ENCODE measurements around the gene ZMYND11.
"Not testable (repeated sequence)": the region's sequence is repeated elsewhere in the genome, so short reads cannot be mapped to it uniquely, and the experiment has no call there.

Gene ZMYND11

DNA sequence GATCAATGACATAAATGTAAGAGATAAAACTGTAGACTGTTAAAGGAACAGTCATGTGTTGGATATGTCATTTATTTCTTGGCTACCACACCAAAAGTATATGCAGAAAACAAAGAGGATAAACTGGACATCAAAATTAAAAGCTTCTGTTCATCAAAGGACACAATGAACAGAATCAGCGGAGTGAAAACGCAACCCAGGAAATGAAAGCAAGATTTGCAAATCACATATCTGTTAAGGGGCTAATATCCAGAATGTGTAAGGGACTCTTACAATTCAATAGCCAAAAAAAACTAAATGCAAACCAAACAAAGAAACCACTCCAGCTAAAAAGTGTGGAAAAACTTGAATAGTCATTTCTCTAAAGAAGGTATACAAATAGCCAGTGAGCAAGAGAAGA, 164.3 kb downstream of the ZMYND11 start:
- H3K36me3 ChIP-seq (ENCODE audit: insufficient read depth, low read length): no peaks in the 10 kb centered on the region
- no peak for TF ChIP-seq EZH2phosphoT487 (IDR thresholded peaks at IDR 0.05; ENCODE audit: borderline replicate concordance)
- TF ChIP-seq, protein P1, sequence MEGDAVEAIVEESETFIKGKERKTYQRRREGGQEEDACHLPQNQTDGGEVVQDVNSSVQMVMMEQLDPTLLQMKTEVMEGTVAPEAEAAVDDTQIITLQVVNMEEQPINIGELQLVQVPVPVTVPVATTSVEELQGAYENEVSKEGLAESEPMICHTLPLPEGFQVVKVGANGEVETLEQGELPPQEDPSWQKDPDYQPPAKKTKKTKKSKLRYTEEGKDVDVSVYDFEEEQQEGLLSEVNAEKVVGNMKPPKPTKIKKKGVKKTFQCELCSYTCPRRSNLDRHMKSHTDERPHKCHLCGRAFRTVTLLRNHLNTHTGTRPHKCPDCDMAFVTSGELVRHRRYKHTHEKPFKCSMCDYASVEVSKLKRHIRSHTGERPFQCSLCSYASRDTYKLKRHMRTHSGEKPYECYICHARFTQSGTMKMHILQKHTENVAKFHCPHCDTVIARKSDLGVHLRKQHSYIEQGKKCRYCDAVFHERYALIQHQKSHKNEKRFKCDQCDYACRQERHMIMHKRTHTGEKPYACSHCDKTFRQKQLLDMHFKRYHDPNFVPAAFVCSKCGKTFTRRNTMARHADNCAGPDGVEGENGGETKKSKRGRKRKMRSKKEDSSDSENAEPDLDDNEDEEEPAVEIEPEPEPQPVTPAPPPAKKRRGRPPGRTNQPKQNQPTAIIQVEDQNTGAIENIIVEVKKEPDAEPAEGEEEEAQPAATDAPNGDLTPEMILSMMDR (conservative IDR thresholded peaks at IDR 0.05; ENCODE audit: low read length): no peak
- H4K20me1 ChIP-seq (ENCODE audit: insufficient read depth, low read length, poor library complexity, severe bottlenecking): no peaks in the 10 kb centered on the region
- no peak overlapping the region for H2AFZ ChIP-seq (ENCODE audit: low read length)
- H3K4me2 ChIP-seq (ENCODE audit: low read depth, low read length, poor library complexity, severe bottlenecking): no peak overlapping the region
- no peak overlapping the region for H3K4me3 ChIP-seq (ENCODE audit: low read length, poor library complexity, severe bottlenecking)
- no peaks in the 10 kb centered on the region for H3K27me3 ChIP-seq (ENCODE audit: insufficient read depth, low read length, poor library complexity, severe bottlenecking)
- no peaks in the 10 kb centered on the region for H3K9me3 ChIP-seq (ENCODE audit: insufficient read depth, low read depth, low read length)
- H3F3A ChIP-seq (ENCODE audit: low read depth): no peaks in the 10 kb centered on the region
- no peaks in the 10 kb centered on the region for H3K79me2 ChIP-seq (ENCODE audit: insufficient read depth, low read length)
- H3K9me2 ChIP-seq (replicated peaks; ENCODE audit: low read depth, low read length): no peaks in the 10 kb centered on the region
- H3K9ac ChIP-seq (ENCODE audit: low read depth, low read length, poor library complexity, severe bottlenecking): no peak overlapping the region
- no peaks in the 10 kb centered on the region for H3K4me1 ChIP-seq (ENCODE audit: insufficient read depth, low read length, poor library complexity, severe bottlenecking)

DNA sequence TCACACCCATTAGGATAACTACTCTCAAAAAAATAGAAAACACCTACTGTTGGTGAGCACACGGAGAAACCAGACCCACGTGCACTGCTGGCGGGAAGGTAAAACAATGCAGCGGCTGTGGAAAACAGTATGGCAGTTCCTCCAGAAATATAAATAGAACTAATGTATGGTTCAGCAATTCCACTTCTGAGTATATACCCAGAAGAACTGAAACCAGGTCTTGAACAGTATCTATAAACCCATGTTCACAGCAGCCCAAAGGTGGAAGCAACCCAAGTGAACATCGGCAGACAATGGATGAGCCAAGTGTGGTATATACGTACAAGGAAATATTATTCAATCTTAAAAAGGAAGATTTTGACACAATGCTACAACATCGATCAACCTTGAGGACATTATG, 164.7 kb downstream of the ZMYND11 start:
- H3F3A ChIP-seq (ENCODE audit: low read depth): no peaks in the 10 kb centered on the region
- H3K79me2 ChIP-seq (ENCODE audit: insufficient read depth, low read length): no peaks in the 10 kb centered on the region
- no peaks in the 10 kb centered on the region for H3K27me3 ChIP-seq (ENCODE audit: insufficient read depth, low read length, poor library complexity, severe bottlenecking)
- no peak overlapping the region for H3K4me3 ChIP-seq (ENCODE audit: low read length, poor library complexity, severe bottlenecking)
- no peaks in the 10 kb centered on the region for H3K36me3 ChIP-seq (ENCODE audit: insufficient read depth, low read length)
- no peak overlapping the region for H3K4me2 ChIP-seq (ENCODE audit: low read depth, low read length, poor library complexity, severe bottlenecking)
- no peak overlapping the region for H2AFZ ChIP-seq (ENCODE audit: low read length)
- no peaks in the 10 kb centered on the region for H3K9me3 ChIP-seq (ENCODE audit: insufficient read depth, low read depth, low read length)
- H3K9ac ChIP-seq (ENCODE audit: low read depth, low read length, poor library complexity, severe bottlenecking): no peak overlapping the region
- TF ChIP-seq, protein P1 (conservative IDR thresholded peaks at IDR 0.05; ENCODE audit: low read length): no peak
- no peak for TF ChIP-seq EZH2phosphoT487 (IDR thresholded peaks at IDR 0.05; ENCODE audit: borderline replicate concordance)
- H3K4me1 ChIP-seq (ENCODE audit: insufficient read depth, low read length, poor library complexity, severe bottlenecking): no peaks in the 10 kb centered on the region
- H4K20me1 ChIP-seq (ENCODE audit: insufficient read depth, low read length, poor library complexity, severe bottlenecking): no peaks in the 10 kb centered on the region
- H3K9me2 ChIP-seq (replicated peaks; ENCODE audit: low read depth, low read length): no peaks in the 10 kb centered on the region

DNA sequence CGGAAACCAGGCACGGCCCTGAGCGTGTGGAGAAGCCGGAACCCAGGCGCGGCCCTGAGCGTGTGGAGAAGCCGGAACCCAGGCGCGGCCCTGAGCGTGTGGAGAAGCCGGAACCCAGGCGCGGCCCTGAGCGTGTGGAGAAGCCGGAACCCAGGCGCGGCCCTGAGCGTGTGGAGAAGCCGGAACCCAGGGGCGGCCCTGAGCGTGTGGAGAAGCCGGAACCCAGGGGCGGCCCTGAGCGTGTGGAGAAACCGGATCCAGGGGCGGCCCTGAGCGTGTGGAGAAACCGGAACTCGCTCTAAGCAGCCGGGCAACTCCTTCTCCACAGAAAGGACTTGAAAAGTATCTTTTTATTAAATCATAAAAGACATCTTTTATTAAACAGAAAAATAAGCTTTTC, 165.3 kb downstream of the ZMYND11 start:
- not testable (repeated sequence) for H3K9me2 ChIP-seq (replicated peaks; ENCODE audit: low read depth, low read length); H3K79me2 ChIP-seq (ENCODE audit: insufficient read depth, low read length); H3K4me3 ChIP-seq (ENCODE audit: low read length, poor library complexity, severe bottlenecking); H2AFZ ChIP-seq (ENCODE audit: low read length); H4K20me1 ChIP-seq (ENCODE audit: insufficient read depth, low read length, poor library complexity, severe bottlenecking); H3F3A ChIP-seq (ENCODE audit: low read depth); H3K9ac ChIP-seq (ENCODE audit: low read depth, low read length, poor library complexity, severe bottlenecking); H3K36me3 ChIP-seq (ENCODE audit: insufficient read depth, low read length); H3K9me3 ChIP-seq (ENCODE audit: insufficient read depth, low read depth, low read length); H3K4me1 ChIP-seq (ENCODE audit: insufficient read depth, low read length, poor library complexity, severe bottlenecking); H3K27me3 ChIP-seq (ENCODE audit: insufficient read depth, low read length, poor library complexity, severe bottlenecking); H3K4me2 ChIP-seq (ENCODE audit: low read depth, low read length, poor library complexity, severe bottlenecking)

DNA sequence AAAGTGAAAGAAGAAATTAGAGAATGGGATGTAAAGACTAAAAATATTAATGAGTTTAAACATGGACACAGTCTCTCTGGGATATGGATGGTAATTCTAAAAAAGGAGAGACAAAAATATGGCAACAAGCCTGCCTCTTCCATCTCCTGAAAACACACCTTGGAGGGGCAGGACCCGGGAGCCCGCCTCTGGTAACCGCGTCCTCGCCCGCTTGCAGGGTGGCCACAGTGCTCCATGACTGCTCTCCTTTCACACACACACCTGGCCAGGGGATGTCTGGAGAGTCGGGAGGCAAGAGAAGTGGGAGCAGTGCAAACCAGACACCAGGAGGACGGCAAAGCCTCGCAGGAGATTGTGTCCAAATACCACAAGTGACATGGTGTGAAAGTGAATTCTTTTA, 166.3 kb downstream of the ZMYND11 start:
- H4K20me1 ChIP-seq (ENCODE audit: insufficient read depth, low read length, poor library complexity, severe bottlenecking): no peaks in the 10 kb centered on the region
- no peak overlapping the region for H3K9ac ChIP-seq (ENCODE audit: low read depth, low read length, poor library complexity, severe bottlenecking)
- H3F3A ChIP-seq (ENCODE audit: low read depth): no peaks in the 10 kb centered on the region
- H2AFZ ChIP-seq (ENCODE audit: low read length): no peak overlapping the region
- no peaks in the 10 kb centered on the region for H3K79me2 ChIP-seq (ENCODE audit: insufficient read depth, low read length)
- TF ChIP-seq, protein P1 (conservative IDR thresholded peaks at IDR 0.05; ENCODE audit: low read length): no peak
- TF ChIP-seq EZH2phosphoT487 (IDR thresholded peaks at IDR 0.05; ENCODE audit: borderline replicate concordance): no peak
- no peak overlapping the region for H3K4me2 ChIP-seq (ENCODE audit: low read depth, low read length, poor library complexity, severe bottlenecking)
- no peaks in the 10 kb centered on the region for H3K36me3 ChIP-seq (ENCODE audit: insufficient read depth, low read length)
- H3K27me3 ChIP-seq (ENCODE audit: insufficient read depth, low read length, poor library complexity, severe bottlenecking): no peaks in the 10 kb centered on the region
- H3K4me1 ChIP-seq (ENCODE audit: insufficient read depth, low read length, poor library complexity, severe bottlenecking): peaks cover 6% of the 10 kb centered on the region
- no peaks in the 10 kb centered on the region for H3K9me3 ChIP-seq (ENCODE audit: insufficient read depth, low read depth, low read length)
- no peak overlapping the region for H3K4me3 ChIP-seq (ENCODE audit: low read length, poor library complexity, severe bottlenecking)
- no peaks in the 10 kb centered on the region for H3K9me2 ChIP-seq (replicated peaks; ENCODE audit: low read depth, low read length)

Data from Loucy (cell line).